ENCODE measurements around the gene COG8.

DNA sequence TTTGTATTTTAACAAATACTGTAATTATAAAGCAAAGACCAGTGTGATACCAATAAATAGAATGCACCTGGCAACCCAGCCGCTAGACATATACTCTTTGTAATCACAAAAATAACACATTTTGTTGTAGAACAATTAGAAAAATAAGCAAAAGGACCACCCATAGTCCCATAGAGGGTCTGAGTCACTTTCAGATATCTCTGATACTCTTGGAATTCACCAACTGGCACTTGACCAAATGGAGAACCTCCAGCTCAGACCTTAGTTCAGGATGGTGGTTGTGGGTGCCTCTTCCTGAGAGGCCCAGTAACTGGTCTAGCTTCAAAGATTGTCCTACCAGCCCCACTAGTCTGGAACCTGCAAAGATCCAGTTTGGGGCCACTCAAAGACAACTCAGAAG is 47.2 kb upstream of the COG8 start:
- TF ChIP-seq, protein P1, sequence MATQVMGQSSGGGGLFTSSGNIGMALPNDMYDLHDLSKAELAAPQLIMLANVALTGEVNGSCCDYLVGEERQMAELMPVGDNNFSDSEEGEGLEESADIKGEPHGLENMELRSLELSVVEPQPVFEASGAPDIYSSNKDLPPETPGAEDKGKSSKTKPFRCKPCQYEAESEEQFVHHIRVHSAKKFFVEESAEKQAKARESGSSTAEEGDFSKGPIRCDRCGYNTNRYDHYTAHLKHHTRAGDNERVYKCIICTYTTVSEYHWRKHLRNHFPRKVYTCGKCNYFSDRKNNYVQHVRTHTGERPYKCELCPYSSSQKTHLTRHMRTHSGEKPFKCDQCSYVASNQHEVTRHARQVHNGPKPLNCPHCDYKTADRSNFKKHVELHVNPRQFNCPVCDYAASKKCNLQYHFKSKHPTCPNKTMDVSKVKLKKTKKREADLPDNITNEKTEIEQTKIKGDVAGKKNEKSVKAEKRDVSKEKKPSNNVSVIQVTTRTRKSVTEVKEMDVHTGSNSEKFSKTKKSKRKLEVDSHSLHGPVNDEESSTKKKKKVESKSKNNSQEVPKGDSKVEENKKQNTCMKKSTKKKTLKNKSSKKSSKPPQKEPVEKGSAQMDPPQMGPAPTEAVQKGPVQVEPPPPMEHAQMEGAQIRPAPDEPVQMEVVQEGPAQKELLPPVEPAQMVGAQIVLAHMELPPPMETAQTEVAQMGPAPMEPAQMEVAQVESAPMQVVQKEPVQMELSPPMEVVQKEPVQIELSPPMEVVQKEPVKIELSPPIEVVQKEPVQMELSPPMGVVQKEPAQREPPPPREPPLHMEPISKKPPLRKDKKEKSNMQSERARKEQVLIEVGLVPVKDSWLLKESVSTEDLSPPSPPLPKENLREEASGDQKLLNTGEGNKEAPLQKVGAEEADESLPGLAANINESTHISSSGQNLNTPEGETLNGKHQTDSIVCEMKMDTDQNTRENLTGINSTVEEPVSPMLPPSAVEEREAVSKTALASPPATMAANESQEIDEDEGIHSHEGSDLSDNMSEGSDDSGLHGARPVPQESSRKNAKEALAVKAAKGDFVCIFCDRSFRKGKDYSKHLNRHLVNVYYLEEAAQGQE (IDR thresholded peaks at IDR 0.05; ENCODE audit: insufficient read depth in 1 of 2, low read depth in 2 of 2, low read length in 2 of 2), result no peak
- no peak for TF ChIP-seq POLR2AphosphoS5 (IDR thresholded peaks at IDR 0.05; ENCODE audit: low read depth, low read length)
